ENCODE measurements around the gene KCTD15.
"Not testable (repeated sequence)": the region's sequence is repeated elsewhere in the genome, so short reads cannot be mapped to it uniquely, and the experiment has no call there.

KCTD15 gene

GRCh38 chr19:33810821-33811220 lies 14.2 kb downstream of the KCTD15 start:
- ATAC-seq (ENCODE audit: low read depth): no peak
- no peak overlapping the region for H3K4me3 Mint-ChIP-seq
- no peaks in the 10 kb centered on the region for H3K9me3 Mint-ChIP-seq
- no peak for DNase-seq (ENCODE audit: low spot score in 2 of 2)
- no peaks in the 10 kb centered on the region for H3K4me1 Mint-ChIP-seq
- no peaks in the 10 kb centered on the region for H3K27me3 Mint-ChIP-seq
- H3K36me3 Mint-ChIP-seq: no peaks in the 10 kb centered on the region
- no peak overlapping the region for H3K27ac Mint-ChIP-seq

GRCh38 chr19:33811246-33811645 lies 14.6 kb downstream of the KCTD15 start:
- Mint-ChIP-seq H3K27ac (no peak overlapping the region), H3K4me1 (no peaks in the 10 kb centered on the region), H3K36me3 (no peaks in the 10 kb centered on the region), H3K4me3 (no peak overlapping the region), H3K27me3 (no peaks in the 10 kb centered on the region), H3K9me3 (no peaks in the 10 kb centered on the region)
- no peak for DNase-seq (ENCODE audit: low spot score in 2 of 2)
- ATAC-seq (ENCODE audit: low read depth): no peak

- Mint-ChIP-seq H3K9me3 (no peaks in the 10 kb centered on the region), H3K36me3 (no peaks in the 10 kb centered on the region), H3K4me1 (peaks cover 1% of the 10 kb centered on the region), H3K27me3 (no peaks in the 10 kb centered on the region), H3K27ac (no peak overlapping the region), H3K4me3 (no peak overlapping the region)
- DNase-seq (ENCODE audit: low spot score in 2 of 2) (no peak), ATAC-seq (ENCODE audit: low read depth) (no peak)
These were observed 15.2 kb downstream of the KCTD15 start for GRCh38 chr19:33811736-33812387.

GRCh38 chr19:33812388-33813330 lies 16.0 kb downstream of the KCTD15 start:
- no peaks in the 10 kb centered on the region for H3K9me3 Mint-ChIP-seq
- no peaks in the 10 kb centered on the region for H3K27me3 Mint-ChIP-seq
- no peak overlapping the region for H3K4me3 Mint-ChIP-seq
- DNase-seq (ENCODE audit: low spot score in 2 of 2): no peak
- H3K4me1 Mint-ChIP-seq: peaks cover 3% of the 10 kb centered on the region
- H3K36me3 Mint-ChIP-seq: no peaks in the 10 kb centered on the region
- no peak overlapping the region for H3K27ac Mint-ChIP-seq
- ATAC-seq (ENCODE audit: low read depth): no peak

- peaks cover 3% of the 10 kb centered on the region for H3K4me1 Mint-ChIP-seq
- no peaks in the 10 kb centered on the region for H3K9me3 Mint-ChIP-seq
- ATAC-seq (ENCODE audit: low read depth): no peak
- H3K4me3 Mint-ChIP-seq: no peak overlapping the region
- H3K36me3 Mint-ChIP-seq: no peaks in the 10 kb centered on the region
- no peak for DNase-seq (ENCODE audit: low spot score in 2 of 2)
- no peak overlapping the region for H3K27ac Mint-ChIP-seq
- no peaks in the 10 kb centered on the region for H3K27me3 Mint-ChIP-seq
These were observed 16.9 kb downstream of the KCTD15 start for GRCh38 chr19:33813391-33814101.

GRCh38 chr19:33814181-33815165 lies 17.8 kb downstream of the KCTD15 start:
- peaks cover 6% of the 10 kb centered on the region for H3K4me1 Mint-ChIP-seq
- no peak for ATAC-seq (ENCODE audit: low read depth)
- no peaks in the 10 kb centered on the region for H3K36me3 Mint-ChIP-seq
- H3K4me3 Mint-ChIP-seq: no peak overlapping the region
- H3K27me3 Mint-ChIP-seq: no peaks in the 10 kb centered on the region
- DNase-seq (ENCODE audit: low spot score in 2 of 2): no peak
- H3K9me3 Mint-ChIP-seq: no peaks in the 10 kb centered on the region
- no peak overlapping the region for H3K27ac Mint-ChIP-seq

- Mint-ChIP-seq H3K27ac (no peak overlapping the region), H3K36me3 (no peaks in the 10 kb centered on the region), H3K9me3 (no peaks in the 10 kb centered on the region), H3K4me3 (no peak overlapping the region), H3K4me1 (peaks cover 8% of the 10 kb centered on the region), H3K27me3 (no peaks in the 10 kb centered on the region)
- DNase-seq (ENCODE audit: low spot score in 2 of 2) (no peak), ATAC-seq (ENCODE audit: low read depth) (no peak)
These were observed 19.0 kb downstream of the KCTD15 start for GRCh38 chr19:33815380-33816340.

GRCh38 chr19:33818411-33818810 lies 21.7 kb downstream of the KCTD15 start:
- Mint-ChIP-seq H3K4me1 (peaks cover 8% of the 10 kb centered on the region), H3K4me3 (no peak overlapping the region), H3K9me3 (no peaks in the 10 kb centered on the region), H3K36me3 (no peaks in the 10 kb centered on the region), H3K27ac (no peak overlapping the region), H3K27me3 (no peaks in the 10 kb centered on the region)
- no peak for ATAC-seq (ENCODE audit: low read depth)
- DNase-seq (ENCODE audit: low spot score in 2 of 2): no peak

GRCh38 chr19:33819078-33819477 lies 22.4 kb downstream of the KCTD15 start:
- peak overlapping the region; percentile 36 for H3K27ac Mint-ChIP-seq
- not testable (repeated sequence) for H3K36me3 Mint-ChIP-seq; H3K9me3 Mint-ChIP-seq; H3K4me1 Mint-ChIP-seq; ATAC-seq (ENCODE audit: low read depth); DNase-seq (ENCODE audit: low spot score in 2 of 2); H3K27me3 Mint-ChIP-seq
- peak overlapping the region; percentile 85 for H3K4me3 Mint-ChIP-seq

- Mint-ChIP-seq H3K4me1 (peaks cover 8% of the 10 kb centered on the region), H3K4me3 (peak overlapping the region; percentile 85), H3K27ac (peak overlapping the region; percentile 36), H3K36me3 (no peaks in the 10 kb centered on the region), H3K9me3 (no peaks in the 10 kb centered on the region), H3K27me3 (no peaks in the 10 kb centered on the region)
- ATAC-seq (ENCODE audit: low read depth): no peak
- no peak for DNase-seq (ENCODE audit: low spot score in 2 of 2)
These were observed 22.8 kb downstream of the KCTD15 start for GRCh38 chr19:33819506-33819879.

- H3K36me3 Mint-ChIP-seq: no peaks in the 10 kb centered on the region
- DNase-seq (ENCODE audit: low spot score in 2 of 2): peak; percentile 34 to 46
- H3K27ac Mint-ChIP-seq: no peak overlapping the region
- ATAC-seq (ENCODE audit: low read depth): peak; percentile 82
- no peaks in the 10 kb centered on the region for H3K9me3 Mint-ChIP-seq
- peak overlapping the region; percentile 85 for H3K4me3 Mint-ChIP-seq
- H3K27me3 Mint-ChIP-seq: no peaks in the 10 kb centered on the region
- H3K4me1 Mint-ChIP-seq: peaks cover 8% of the 10 kb centered on the region
These were observed 23.5 kb downstream of the KCTD15 start for GRCh38 chr19:33819880-33820781.

GRCh38 chr19:33821871-33822270 lies 25.2 kb downstream of the KCTD15 start:
- Mint-ChIP-seq H3K36me3 (no peaks in the 10 kb centered on the region), H3K27ac (no peak overlapping the region), H3K27me3 (peaks cover 5% of the 10 kb centered on the region), H3K4me1 (peaks cover 6% of the 10 kb centered on the region), H3K9me3 (no peaks in the 10 kb centered on the region), H3K4me3 (no peak overlapping the region)
- no peak for DNase-seq (ENCODE audit: low spot score in 2 of 2)
- ATAC-seq (ENCODE audit: low read depth): no peak
